Body of pancreas (tissue), 4 donors: ENCODE measurements around the gene SLC9A5. TPM values are rescaled to one million over a fixed set of nuclear protein-coding genes. Genes with fewer than 3 reads are reported as not detected.
A peak's percentile ranks its signal among the peaks of the same experiment; 100 is the strongest.

Source experiments
- ATAC-seq: fragments of 150-250 bp; one replicate; pipeline ENCODE4 v1.9.1; 2016
- DNase-seq, 4 donors: peaks; one replicate each; pipeline ENCODE4 v3.0.0-alpha.2; 2019
- H3K27ac ChIP-seq, 4 donors: fragments of 200-600 bp; sonication (generic); 1 replicate in 3 of 4; 2 replicates in 1 of 4; pipeline versions ENCODE4 v1.5.1 to v1.6.1; 2016 to 2019; ENCODE audit warnings: mild to moderate bottlenecking in 1 of 4, mixed read lengths in 1 of 4, moderate library complexity in 1 of 4
- H3K27me3 ChIP-seq, 2 donors: fragments of 200-600 bp; sonication (generic); one replicate each; pipeline ENCODE4 v1.6.0; 2016; ENCODE audit warnings: mild to moderate bottlenecking in 1 of 2
- H3K36me3 ChIP-seq, 2 donors: fragments of 200-600 bp; sonication (generic); replicated peaks in 1 of 2; 2 replicates each; pipeline ENCODE4 v1.5.1; 2016; ENCODE audit warnings: low read depth in 2 of 2; ENCODE audit not compliant: insufficient read depth in 1 of 2
- H3K4me1 ChIP-seq: fragments of 200-600 bp; sonication (generic); one replicate; pipeline ENCODE4 v1.6.0; 2016
- H3K4me3 ChIP-seq, 2 donors: fragments of 200-600 bp; sonication (generic); 1 replicate in 1 of 2; 2 replicates in 1 of 2; pipeline ENCODE4 v1.5.1; 2016 to 2019
- H3K9me3 ChIP-seq, 3 donors: fragments of 200-600 bp; sonication (generic); 1 replicate in 2 of 3; 2 replicates in 1 of 3; pipeline ENCODE4 v1.5.1; 2016
- CTCF ChIP-seq, 7 experiments: fragments of 450-650 bp in 4 of 7; fragments of 200-600 bp in 3 of 7; sonication (generic) in 3 of 7; IDR thresholded peaks; one replicate each; pipeline ENCODE4 v1.5.1; 2016 to 2019; ENCODE audit warnings: antibody characterized with exemption in 7 of 7
- POLR2A ChIP-seq, 3 donors: fragments of 450-650 bp; IDR thresholded peaks; one replicate each; pipeline ENCODE4 v1.6.1; 2016; ENCODE audit warnings: antibody characterized with exemption in 3 of 3, mild to moderate bottlenecking in 2 of 3
- WGBS, 2 donors: methylation state at CpG; one replicate each; pipeline ENCODE4 v1.1.5; 2017; 5-methylcytosine and 5-hydroxymethylcytosine counted together
- intact Hi-C: fragments of 100-400 bp; cut with DNase I; formaldehyde crosslinking; loops from one replicate; pipeline ENCODE4 v1.15.1; 2023
- total RNA-seq, 2 donors: library from RNA; depleted of rRNA; stranded (reverse); fragments of >200 nt; gene quantifications; one replicate each; pipeline ENCODE4 v1.1.0, GENCODE V29; 2016

SLC9A5 gene
- total RNA-seq, 2 donors from 2014 or later: 0.26 to 0.33 TPM

DNA sequence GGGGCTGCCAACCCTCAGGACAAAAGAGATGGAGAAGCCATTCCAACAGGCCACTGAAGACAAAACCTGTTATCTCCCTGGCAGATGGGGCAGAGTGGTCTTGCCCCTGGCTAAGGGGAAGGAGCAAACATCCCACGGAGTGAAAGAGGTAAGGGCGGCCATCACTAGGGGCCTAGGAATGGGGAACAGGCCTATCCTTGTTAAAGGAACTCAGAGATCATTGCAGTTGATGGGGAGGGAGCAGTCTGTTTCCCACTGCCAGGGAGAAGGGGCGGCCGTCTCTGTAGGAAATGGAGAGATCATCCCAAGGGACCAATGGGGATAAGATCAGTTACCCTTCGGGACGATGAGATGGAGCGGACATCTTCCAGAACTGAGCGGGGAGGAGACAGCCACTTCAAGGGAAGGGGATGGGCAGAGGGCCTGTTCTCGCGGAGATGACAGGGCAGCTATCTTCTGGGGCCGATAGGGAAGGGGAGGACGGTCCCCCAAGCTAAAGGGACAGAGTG is 22.4 kb upstream of the SLC9A5 start:
- 15 to 20% methylated on average over 12 of the region's 12 CpGs for WGBS, 2 donors
- Histone ChIP-seq H3K27me3 (no peaks in the 10 kb centered on the region), H3K36me3 (peaks cover 0 to 14% of the 10 kb centered on the region in 2 donors), H3K9me3 (no peaks in the 10 kb centered on the region), H3K4me3 (peak overlapping the region; percentile 3 to 91), H3K4me1 (peaks cover 25% of the 10 kb centered on the region), H3K27ac (peak overlapping the region in 3 of 4 donors; percentile 34 to 81 (median 79))
- TF ChIP-seq CTCF (IDR thresholded peaks at IDR 0.05): no peak
- ATAC-seq (no peak), DNase-seq (no peak)
- intact Hi-C loops: no loop called here

- Histone ChIP-seq H3K27ac (peak within 1 kb of the TSS; percentile 35 to 81 (median 62)), H3K9me3 (no peaks in the 10 kb centered on the region), H3K4me1 (peaks cover 25% of the 10 kb centered on the region), H3K36me3 (peaks cover 0 to 14% of the 10 kb centered on the region in 2 donors), H3K27me3 (no peaks in the 10 kb centered on the region), H3K4me3 (peak within 1 kb of the TSS; percentile 47 to 91)
- ATAC-seq: peak; percentile 97
- 0% methylated on average over 29 to 46 of the region's 46 CpGs for WGBS, 2 donors
- TF ChIP-seq CTCF (IDR thresholded peaks at IDR 0.05) (peak in 4 of 7 experiments; percentile 38 to 49 (median 42)), POLR2A (IDR thresholded peaks at IDR 0.05) (peak; percentile 26 to 83 (median 81))
- intact Hi-C loops: no loop called here
- peak; percentile 97 to 98 (median 98) for DNase-seq
These were observed 21.8 kb upstream of the SLC9A5 start, which contains the start of gene TMEM208 for GRCh38 chr16:67226804-67227566. TMEM208 (plus strand) TSS chr16:67227130; CDS start chr16:67227219, 89 bp downstream.

DNA sequence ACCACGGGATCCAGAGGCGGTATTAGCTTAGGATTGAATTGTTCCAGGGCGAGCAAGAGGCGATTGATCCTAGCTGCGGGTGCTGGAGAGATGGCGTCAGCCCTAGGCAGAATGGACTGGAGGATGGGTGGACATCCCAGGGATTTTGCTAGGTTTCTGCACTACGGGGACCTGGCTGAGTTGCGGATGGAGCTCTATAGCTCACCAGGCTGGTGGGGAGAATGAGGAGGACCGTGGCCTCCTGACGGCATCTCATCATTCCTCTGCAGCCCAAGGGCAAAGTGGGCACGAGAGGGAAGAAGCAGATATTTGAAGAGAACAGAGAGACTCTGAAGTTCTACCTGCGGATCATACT is 21.2 kb upstream of the SLC9A5 start:
- WGBS, 2 donors: 7 to 14% methylated on average over 8 to 12 of the region's 12 CpGs
- no peak for DNase-seq
- Histone ChIP-seq H3K9me3 (no peaks in the 10 kb centered on the region), H3K36me3 (peaks cover 0 to 14% of the 10 kb centered on the region in 2 donors), H3K27ac (peak overlapping the region; percentile 35 to 81 (median 62)), H3K4me1 (peaks cover 25% of the 10 kb centered on the region), H3K4me3 (peak overlapping the region; percentile 47 to 91), H3K27me3 (no peaks in the 10 kb centered on the region)
- ATAC-seq: no peak
- intact Hi-C loops: no loop called here
- TF ChIP-seq POLR2A (IDR thresholded peaks at IDR 0.05) (no peak), CTCF (IDR thresholded peaks at IDR 0.05) (no peak)

DNA sequence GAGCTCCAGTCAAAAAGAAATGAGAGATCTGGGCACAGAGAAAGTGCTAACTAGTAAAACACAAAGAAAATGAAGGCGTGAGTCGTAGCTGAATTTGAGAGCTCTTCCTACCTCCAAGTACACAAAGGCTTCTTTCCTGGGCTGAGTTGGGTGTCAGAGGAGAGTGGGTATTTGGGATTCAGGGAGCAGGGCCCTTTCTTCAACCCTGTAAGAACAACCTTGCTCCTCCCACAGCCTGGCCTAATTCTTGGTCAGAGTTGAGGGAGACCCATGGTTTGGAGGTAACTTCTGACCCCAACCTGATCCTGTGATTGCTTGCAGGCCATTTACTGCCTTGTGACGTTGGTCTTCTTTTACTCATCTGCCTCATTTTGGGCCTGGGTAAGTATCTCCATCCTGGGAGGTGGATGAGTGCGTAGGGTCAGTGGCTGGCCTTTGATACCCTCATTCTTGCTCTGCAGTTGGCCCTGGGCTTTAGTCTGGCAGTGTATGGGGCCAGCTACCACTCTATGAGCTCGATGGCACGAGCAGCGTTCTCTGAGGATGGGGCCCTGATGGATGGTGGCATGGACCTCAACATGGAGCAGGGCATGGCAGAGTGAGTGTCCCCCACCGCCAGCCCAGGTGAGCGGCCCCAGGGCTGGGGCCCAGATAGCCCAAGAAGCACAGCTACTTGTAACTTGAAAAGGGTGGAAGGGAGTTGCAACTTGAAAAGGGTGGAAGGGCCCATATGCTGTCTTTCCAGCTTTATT is 20.6 kb upstream of the SLC9A5 start:
- no peaks in the 10 kb centered on the region for H3K9me3 ChIP-seq
- ATAC-seq (no peak), DNase-seq (no peak)
- TF ChIP-seq CTCF (IDR thresholded peaks at IDR 0.05): no peak
- TF ChIP-seq POLR2A (IDR thresholded peaks at IDR 0.05): no peak
- H3K27me3 ChIP-seq: no peaks in the 10 kb centered on the region
- no peak overlapping the region for H3K4me3 ChIP-seq
- 69 to 77% methylated on average over 3 to 9 of the region's 9 CpGs for WGBS, 2 donors
- H3K36me3 ChIP-seq: peaks cover 0 to 14% of the 10 kb centered on the region in 2 donors
- peaks cover 25% of the 10 kb centered on the region for H3K4me1 ChIP-seq
- H3K27ac ChIP-seq: no peak overlapping the region
- intact Hi-C loops: no loop called here
